Ascending aorta (tissue), 2 donors: Measurements from ENCODE around the gene IRF7. TPM values are rescaled to one million over a fixed set of nuclear protein-coding genes. Genes with fewer than 3 reads are reported as not detected.

Experiments used
- DNase-seq, 2 donors: peaks; one replicate each; pipeline ENCODE4 v3.0.0-alpha.2; 2019; ENCODE audit warnings: low spot score in 2 of 2
- H3K27ac ChIP-seq, 2 donors: fragments of 200-600 bp; sonication (generic); one replicate each; pipeline ENCODE4 v1.5.1; 2016 to 2017; ENCODE audit warnings: mild to moderate bottlenecking in 1 of 2
- H3K27me3 ChIP-seq: fragments of 200-600 bp; sonication (generic); one replicate; pipeline ENCODE4 v1.5.1; 2017
- H3K36me3 ChIP-seq, 2 donors: fragments of 200-600 bp; sonication (generic); one replicate each; pipeline ENCODE4 v1.5.1; 2016
- H3K4me1 ChIP-seq, 2 donors: fragments of 200-600 bp; sonication (generic); one replicate each; pipeline ENCODE4 v1.5.1; 2016 to 2017; ENCODE audit warnings: mild to moderate bottlenecking in 1 of 2
- H3K4me3 ChIP-seq, 2 donors: fragments of 200-600 bp; sonication (generic); one replicate each; pipeline ENCODE4 v1.5.1; 2016 to 2017; ENCODE audit warnings: mild to moderate bottlenecking in 1 of 2
- H3K9me3 ChIP-seq, 2 donors: fragments of 200-600 bp; sonication (generic); one replicate each; pipeline ENCODE4 v1.5.1; 2016
- CTCF ChIP-seq, 3 experiments: fragments of 200-600 bp in 2 of 3; fragments of 450-650 bp in 1 of 3; sonication (generic) in 2 of 3; IDR thresholded peaks; one replicate each; pipeline ENCODE4 v1.5.1; 2016 to 2019; ENCODE audit warnings: antibody characterized with exemption in 3 of 3, mild to moderate bottlenecking in 1 of 3, moderate library complexity in 1 of 3
- intact Hi-C: fragments of 100-400 bp; cut with DNase I; formaldehyde crosslinking; loops from one replicate; pipeline ENCODE4 v1.15.1; 2023
- total RNA-seq: library from RNA; depleted of rRNA; stranded (reverse); fragments of >200 nt; gene quantifications from one replicate; pipeline ENCODE4 v1.1.0, GENCODE V29; 2016

IRF7 gene
- total RNA-seq, 1 donor from 2014 or later: 44.6 TPM

DNA sequence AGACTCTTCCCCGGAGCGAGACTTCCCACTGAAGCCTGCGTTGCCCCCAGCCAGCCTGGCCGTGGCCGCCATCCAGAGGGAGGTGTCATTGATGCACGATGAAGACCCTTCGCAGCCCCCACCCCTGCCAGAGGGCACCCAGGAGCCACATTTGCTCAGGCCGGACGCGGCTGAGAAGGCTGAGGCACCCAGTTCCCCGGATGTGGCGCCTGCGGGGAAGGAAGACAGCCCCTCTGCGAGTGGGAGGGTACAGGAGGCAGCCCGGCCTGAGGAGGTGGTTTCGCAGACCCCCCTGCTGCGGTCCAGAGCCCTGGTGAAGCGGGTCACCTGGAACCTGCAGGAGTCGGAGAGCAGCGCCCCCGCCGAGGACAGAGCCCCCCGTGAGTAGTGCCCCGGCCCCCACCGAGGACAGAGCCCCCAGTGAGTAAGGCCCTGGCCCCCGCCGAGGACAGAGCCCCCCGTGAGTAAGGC lies 6.4 kb downstream of the IRF7 start:
- Histone ChIP-seq H3K9me3 (no peaks in the 10 kb centered on the region), H3K4me1 (peaks cover 2 to 5% of the 10 kb centered on the region in 2 donors), H3K27ac (no peak overlapping the region), H3K4me3 (no peak overlapping the region), H3K36me3 (peaks cover 88 to 89% of the 10 kb centered on the region in 2 donors), H3K27me3 (no peaks in the 10 kb centered on the region)
- intact Hi-C loops: no loop called here
- no peak for DNase-seq
- TF ChIP-seq CTCF (IDR thresholded peaks at IDR 0.05): no peak

DNA sequence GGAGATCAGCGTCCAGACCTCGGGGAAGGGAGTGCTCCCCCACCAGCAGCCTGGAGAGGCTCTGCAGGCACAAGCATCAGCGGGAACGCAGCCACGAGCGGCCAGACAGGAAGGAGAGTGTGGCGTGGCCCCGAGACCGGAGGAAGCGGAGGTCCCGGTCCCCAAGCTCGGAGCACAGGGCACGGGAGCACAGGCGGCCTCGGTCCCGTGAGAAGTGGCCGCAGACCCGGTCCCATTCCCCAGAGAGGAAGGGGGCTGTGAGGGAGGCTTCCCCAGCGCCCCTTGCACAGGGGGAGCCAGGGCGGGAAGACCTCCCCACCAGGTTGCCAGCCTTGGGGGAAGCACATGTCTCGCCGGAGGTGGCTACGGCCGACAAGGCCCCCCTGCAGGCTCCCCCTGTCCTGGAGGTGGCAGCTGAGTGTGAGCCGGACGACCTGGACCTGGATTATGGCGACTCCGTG lies 6.9 kb downstream of the IRF7 start:
- intact Hi-C loops: no loop called here
- peaks cover 0 to under 1% of the 10 kb centered on the region in 2 donors for H3K4me1 ChIP-seq
- H3K4me3 ChIP-seq: no peak overlapping the region
- H3K9me3 ChIP-seq: no peaks in the 10 kb centered on the region
- H3K27ac ChIP-seq: no peak overlapping the region
- TF ChIP-seq CTCF (IDR thresholded peaks at IDR 0.05): no peak
- no peaks in the 10 kb centered on the region for H3K27me3 ChIP-seq
- peaks cover 94% of the 10 kb centered on the region in 2 donors for H3K36me3 ChIP-seq
- no peak for DNase-seq

- H3K4me1 ChIP-seq: no peaks in the 10 kb centered on the region
- H3K27ac ChIP-seq: no peak overlapping the region
- H3K4me3 ChIP-seq: no peak overlapping the region
- no peak for TF ChIP-seq CTCF (IDR thresholded peaks at IDR 0.05)
- DNase-seq: no peak
- no peaks in the 10 kb centered on the region for H3K27me3 ChIP-seq
- peaks cover 97 to 98% of the 10 kb centered on the region in 2 donors for H3K36me3 ChIP-seq
- intact Hi-C loops: no loop called here
- H3K9me3 ChIP-seq: no peaks in the 10 kb centered on the region
Measured at GRCh38 chr11:607971-608659, 7.6 kb downstream of the IRF7 start.

- no peaks in the 10 kb centered on the region for H3K9me3 ChIP-seq
- no peaks in the 10 kb centered on the region for H3K27me3 ChIP-seq
- H3K4me3 ChIP-seq: no peak overlapping the region
- peaks cover 97 to 98% of the 10 kb centered on the region in 2 donors for H3K36me3 ChIP-seq
- no peak overlapping the region for H3K27ac ChIP-seq
- DNase-seq: no peak
- TF ChIP-seq CTCF (IDR thresholded peaks at IDR 0.05): no peak
- no peaks in the 10 kb centered on the region for H3K4me1 ChIP-seq
- intact Hi-C loops: no loop called here
Measured at GRCh38 chr11:607020-607780, 8.6 kb downstream of the IRF7 start.

DNA sequence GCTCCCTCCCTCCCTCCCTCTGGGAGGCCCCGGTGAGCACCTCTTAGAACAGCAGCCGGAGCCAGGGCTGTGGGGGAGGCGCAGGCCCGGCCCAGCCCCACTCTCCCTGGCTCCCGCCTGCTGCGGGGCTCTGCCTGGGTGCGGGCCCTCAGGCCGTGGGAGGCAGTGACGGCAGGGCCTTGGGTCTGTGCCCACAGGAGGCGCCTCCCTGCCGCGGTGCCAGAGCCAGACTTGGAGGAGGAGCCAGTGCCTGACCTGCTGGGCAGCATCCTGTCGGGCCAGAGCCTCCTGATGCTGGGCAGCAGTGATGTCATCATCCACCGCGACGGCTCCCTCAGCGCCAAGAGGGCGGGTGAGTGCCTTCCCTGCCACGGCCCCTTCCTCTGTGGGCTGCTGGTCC lies 9.5 kb downstream of the IRF7 start:
- Histone ChIP-seq H3K27me3 (no peaks in the 10 kb centered on the region), H3K4me1 (no peaks in the 10 kb centered on the region), H3K36me3 (peaks cover 98 to 100% of the 10 kb centered on the region in 2 donors), H3K9me3 (no peaks in the 10 kb centered on the region), H3K4me3 (no peak overlapping the region), H3K27ac (no peak overlapping the region)
- intact Hi-C loops: no loop called here
- TF ChIP-seq CTCF (IDR thresholded peaks at IDR 0.05): no peak
- no peak for DNase-seq
